Ascending aorta (tissue), 2 donors: ENCODE data around the gene FEZ2. TPM values are rescaled to one million over a fixed set of nuclear protein-coding genes. Genes with fewer than 3 reads are reported as not detected.

ENCODE experiments used
- DNase-seq, 2 donors: peaks; one replicate each; pipeline ENCODE4 v3.0.0-alpha.2; 2019; ENCODE audit warnings: low spot score in 2 of 2
- H3K27ac ChIP-seq, 2 donors: fragments of 200-600 bp; sonication (generic); one replicate each; pipeline ENCODE4 v1.5.1; 2016 to 2017; ENCODE audit warnings: mild to moderate bottlenecking in 1 of 2
- H3K27me3 ChIP-seq: fragments of 200-600 bp; sonication (generic); one replicate; pipeline ENCODE4 v1.5.1; 2017
- H3K36me3 ChIP-seq, 2 donors: fragments of 200-600 bp; sonication (generic); one replicate each; pipeline ENCODE4 v1.5.1; 2016
- H3K4me1 ChIP-seq, 2 donors: fragments of 200-600 bp; sonication (generic); one replicate each; pipeline ENCODE4 v1.5.1; 2016 to 2017; ENCODE audit warnings: mild to moderate bottlenecking in 1 of 2
- H3K4me3 ChIP-seq, 2 donors: fragments of 200-600 bp; sonication (generic); one replicate each; pipeline ENCODE4 v1.5.1; 2016 to 2017; ENCODE audit warnings: mild to moderate bottlenecking in 1 of 2
- H3K9me3 ChIP-seq, 2 donors: fragments of 200-600 bp; sonication (generic); one replicate each; pipeline ENCODE4 v1.5.1; 2016
- CTCF ChIP-seq, 3 experiments: fragments of 200-600 bp in 2 of 3; fragments of 450-650 bp in 1 of 3; sonication (generic) in 2 of 3; IDR thresholded peaks; one replicate each; pipeline ENCODE4 v1.5.1; 2016 to 2019; ENCODE audit warnings: antibody characterized with exemption in 3 of 3, mild to moderate bottlenecking in 1 of 3, moderate library complexity in 1 of 3
- intact Hi-C: fragments of 100-400 bp; cut with DNase I; formaldehyde crosslinking; loops from one replicate; pipeline ENCODE4 v1.15.1; 2023
- total RNA-seq: library from RNA; depleted of rRNA; stranded (reverse); fragments of >200 nt; gene quantifications from one replicate; pipeline ENCODE4 v1.1.0, GENCODE V29; 2016

FEZ2 gene
- total RNA-seq, 1 donor from 2014 or later: 31.8 TPM

- H3K27me3 ChIP-seq: no peaks in the 10 kb centered on the region
Measured at GRCh38 chr2:36625304-36625703, 27.3 kb upstream of the FEZ2 start.

GRCh38 chr2:36620321-36620720 is 22.4 kb upstream of the FEZ2 start:
- no peak overlapping the region for H3K4me3 ChIP-seq
- no peaks in the 10 kb centered on the region for H3K4me1 ChIP-seq
- H3K27ac ChIP-seq: no peak overlapping the region
- H3K36me3 ChIP-seq: no peaks in the 10 kb centered on the region
- no peak for TF ChIP-seq CTCF (IDR thresholded peaks at IDR 0.05)
- no peak for DNase-seq
- H3K27me3 ChIP-seq: no peaks in the 10 kb centered on the region
- peaks cover 4 to 7% of the 10 kb centered on the region in 2 donors for H3K9me3 ChIP-seq
- intact Hi-C loops: no loop called here

More at GRCh38 chr2:36625304-36625703, 27.3 kb upstream of the FEZ2 start:
- intact Hi-C loops: no loop called here
- Histone ChIP-seq H3K4me1 (no peaks in the 10 kb centered on the region), H3K4me3 (no peak overlapping the region), H3K27ac (no peak overlapping the region), H3K9me3 (peaks cover 4 to 10% of the 10 kb centered on the region in 2 donors), H3K36me3 (no peaks in the 10 kb centered on the region)
- no peak for TF ChIP-seq CTCF (IDR thresholded peaks at IDR 0.05)
- DNase-seq: no peak

- intact Hi-C loops: no loop called here
- H3K4me1 ChIP-seq: no peaks in the 10 kb centered on the region
- H3K4me3 ChIP-seq: no peak overlapping the region
- H3K36me3 ChIP-seq: no peaks in the 10 kb centered on the region
- TF ChIP-seq CTCF (IDR thresholded peaks at IDR 0.05): no peak
- H3K27ac ChIP-seq: no peak overlapping the region
- H3K9me3 ChIP-seq: no peaks in the 10 kb centered on the region
- no peak for DNase-seq
- no peaks in the 10 kb centered on the region for H3K27me3 ChIP-seq
Measured at GRCh38 chr2:36618381-36618780, 20.4 kb upstream of the FEZ2 start.

GRCh38 chr2:36616947-36617346 is 19.0 kb upstream of the FEZ2 start:
- Histone ChIP-seq H3K4me1 (no peaks in the 10 kb centered on the region), H3K27me3 (no peaks in the 10 kb centered on the region), H3K27ac (no peak overlapping the region), H3K36me3 (no peaks in the 10 kb centered on the region), H3K4me3 (no peak overlapping the region), H3K9me3 (no peaks in the 10 kb centered on the region)
- intact Hi-C loops: no loop called here
- no peak for TF ChIP-seq CTCF (IDR thresholded peaks at IDR 0.05)
- no peak for DNase-seq

GRCh38 chr2:36615222-36615621 is 17.3 kb upstream of the FEZ2 start:
- TF ChIP-seq CTCF (IDR thresholded peaks at IDR 0.05): no peak
- no peaks in the 10 kb centered on the region for H3K36me3 ChIP-seq
- intact Hi-C loops: no loop called here
- H3K27ac ChIP-seq: no peak overlapping the region
- DNase-seq: no peak
- H3K27me3 ChIP-seq: no peaks in the 10 kb centered on the region
- no peak overlapping the region for H3K4me3 ChIP-seq
- H3K4me1 ChIP-seq: no peaks in the 10 kb centered on the region
- no peaks in the 10 kb centered on the region for H3K9me3 ChIP-seq

- DNase-seq: no peak
- TF ChIP-seq CTCF (IDR thresholded peaks at IDR 0.05): no peak
- Histone ChIP-seq H3K36me3 (no peaks in the 10 kb centered on the region), H3K9me3 (no peaks in the 10 kb centered on the region), H3K4me3 (no peak overlapping the region), H3K27ac (no peak overlapping the region), H3K4me1 (no peaks in the 10 kb centered on the region), H3K27me3 (no peaks in the 10 kb centered on the region)
- intact Hi-C loops: no loop called here
Measured at GRCh38 chr2:36613801-36614200, 15.8 kb upstream of the FEZ2 start.
